ENCODE results near the gene IL4R.
"Not testable (repeated sequence)": the region's sequence is repeated elsewhere in the genome, so short reads cannot be mapped to it uniquely, and the experiment has no call there.

IL4R gene

DNA sequence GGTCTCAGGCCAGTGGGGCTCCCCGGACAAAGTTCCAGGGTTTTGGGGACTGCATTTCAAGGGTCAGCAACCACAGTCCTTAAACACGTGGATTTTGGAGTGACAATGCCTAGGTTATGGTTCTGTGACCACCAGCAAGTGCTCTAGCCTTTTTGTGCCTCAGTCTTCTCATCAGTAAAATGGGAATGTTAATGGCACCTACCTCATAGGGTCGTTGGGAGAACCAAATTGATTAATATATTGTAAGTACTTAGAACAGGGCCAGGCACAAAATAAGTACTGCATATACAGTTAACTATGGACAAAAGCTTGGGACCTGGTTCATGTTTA is 13.8 kb downstream of the IL4R start:
- H3K4me1 ChIP-seq (ENCODE audit: low read depth, poor library complexity, severe bottlenecking), result peaks cover 12% of the 10 kb centered on the region
- no peak overlapping the region for H3K9ac ChIP-seq
- no peak overlapping the region for H3K4me3 ChIP-seq (IDR thresholded peaks at IDR 0.05; ENCODE audit: insufficient read depth, low read depth, low read length)
- H2AFZ ChIP-seq (ENCODE audit: low read depth), result no peak overlapping the region
- H3K27ac ChIP-seq, result no peak overlapping the region
- no peaks in the 10 kb centered on the region for H3K27me3 ChIP-seq (ENCODE audit: insufficient read depth, low read depth)
- no peaks in the 10 kb centered on the region for H3K36me3 ChIP-seq (ENCODE audit: insufficient read depth)
- no peak overlapping the region for H3K4me2 ChIP-seq
- no peaks in the 10 kb centered on the region for H4K20me1 ChIP-seq (ENCODE audit: insufficient read depth)
- TF ChIP-seq CTCF (conservative IDR thresholded peaks at IDR 0.05; ENCODE audit: low read depth, low read length), result no peak
- H3K79me2 ChIP-seq (ENCODE audit: insufficient read depth, low read depth), result no peaks in the 10 kb centered on the region

DNA sequence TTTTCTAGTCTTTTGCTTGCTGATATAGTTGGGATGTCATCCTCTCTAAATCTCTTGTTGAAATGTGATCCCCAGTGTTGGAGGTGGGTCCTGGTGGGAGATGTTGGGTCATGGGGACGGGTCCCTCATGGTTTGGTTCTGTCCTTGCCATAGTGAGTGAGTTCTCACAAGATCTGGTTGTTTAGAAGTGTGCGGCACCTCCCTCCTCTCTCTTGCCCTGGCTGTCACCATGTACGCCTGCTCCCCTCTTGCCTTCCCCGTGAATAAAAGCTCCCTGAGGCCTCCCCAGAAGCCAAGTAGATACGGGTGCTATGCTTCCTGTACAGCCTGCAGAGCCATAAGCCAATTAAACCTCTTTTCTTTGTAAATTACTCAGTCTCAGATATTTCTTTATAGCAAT is 15.2 kb downstream of the IL4R start:
- no peak for TF ChIP-seq CTCF (conservative IDR thresholded peaks at IDR 0.05; ENCODE audit: low read depth, low read length)
- Histone ChIP-seq H3K4me3 (IDR thresholded peaks at IDR 0.05; ENCODE audit: insufficient read depth, low read depth, low read length) (no peak overlapping the region), H3K9ac (no peak overlapping the region), H3K27me3 (ENCODE audit: insufficient read depth, low read depth) (no peaks in the 10 kb centered on the region), H2AFZ (ENCODE audit: low read depth) (no peak overlapping the region), H3K4me2 (no peak overlapping the region), H3K27ac (no peak overlapping the region), H3K36me3 (ENCODE audit: insufficient read depth) (no peaks in the 10 kb centered on the region), H3K79me2 (ENCODE audit: insufficient read depth, low read depth) (no peaks in the 10 kb centered on the region), H3K4me1 (ENCODE audit: low read depth, poor library complexity, severe bottlenecking) (peaks cover 12% of the 10 kb centered on the region), H4K20me1 (ENCODE audit: insufficient read depth) (no peaks in the 10 kb centered on the region)

DNA sequence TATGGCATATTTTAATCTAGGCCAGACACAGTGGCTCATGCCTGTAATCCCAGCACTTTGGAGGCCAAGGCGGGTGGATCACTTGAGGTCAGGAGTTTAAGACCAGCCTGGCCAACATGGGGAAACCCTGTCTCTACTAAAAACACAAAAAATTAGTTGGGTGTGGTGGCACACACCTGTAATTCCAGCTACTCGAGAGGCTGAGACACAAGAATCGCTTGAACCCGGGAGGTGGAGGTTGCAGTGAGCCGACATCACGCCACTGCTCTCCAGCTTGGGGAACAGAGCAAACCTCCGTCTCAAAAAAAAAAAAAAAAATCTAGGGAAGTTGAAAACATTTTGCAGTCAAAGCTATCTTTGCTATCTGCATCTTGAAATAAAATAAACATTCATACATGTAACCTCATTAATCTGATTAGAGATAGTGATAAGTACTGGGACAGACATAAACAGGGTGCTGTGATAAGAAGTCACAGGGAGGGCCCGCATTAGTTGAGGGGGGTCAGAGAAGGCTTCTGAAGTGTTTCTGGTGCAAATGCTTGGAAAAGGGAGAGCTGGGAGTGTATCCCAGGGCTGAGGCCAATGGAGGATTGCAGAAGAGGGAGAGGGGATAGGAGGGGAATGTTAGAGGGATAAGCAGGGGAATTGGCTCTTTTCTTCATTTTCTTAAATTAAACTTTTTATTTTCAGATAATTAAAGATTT is 15.8 kb downstream of the IL4R start:
- H3K27me3 ChIP-seq (ENCODE audit: insufficient read depth, low read depth); H3K4me2 ChIP-seq; H3K9ac ChIP-seq; H3K79me2 ChIP-seq (ENCODE audit: insufficient read depth, low read depth); H3K27ac ChIP-seq; H3K4me3 ChIP-seq (IDR thresholded peaks at IDR 0.05; ENCODE audit: insufficient read depth, low read depth, low read length); H2AFZ ChIP-seq (ENCODE audit: low read depth); H3K36me3 ChIP-seq (ENCODE audit: insufficient read depth); H4K20me1 ChIP-seq (ENCODE audit: insufficient read depth): not testable (repeated sequence)
- H3K4me1 ChIP-seq (ENCODE audit: low read depth, poor library complexity, severe bottlenecking), result peaks cover 12% of the 10 kb centered on the region

- H3K36me3 ChIP-seq (ENCODE audit: insufficient read depth), result no peaks in the 10 kb centered on the region
- H2AFZ ChIP-seq (ENCODE audit: low read depth), result no peak overlapping the region
- H3K9ac ChIP-seq, result no peak overlapping the region
- H3K4me2 ChIP-seq, result no peak overlapping the region
- H3K27ac ChIP-seq, result no peak overlapping the region
- H3K4me3 ChIP-seq (IDR thresholded peaks at IDR 0.05; ENCODE audit: insufficient read depth, low read depth, low read length), result no peak overlapping the region
- no peaks in the 10 kb centered on the region for H4K20me1 ChIP-seq (ENCODE audit: insufficient read depth)
- H3K79me2 ChIP-seq (ENCODE audit: insufficient read depth, low read depth), result no peaks in the 10 kb centered on the region
- no peak for TF ChIP-seq CTCF (conservative IDR thresholded peaks at IDR 0.05; ENCODE audit: low read depth, low read length)
- H3K4me1 ChIP-seq (ENCODE audit: low read depth, poor library complexity, severe bottlenecking), result peaks cover 12% of the 10 kb centered on the region
- no peaks in the 10 kb centered on the region for H3K27me3 ChIP-seq (ENCODE audit: insufficient read depth, low read depth)
These were observed 16.8 kb downstream of the IL4R start for GRCh38 chr16:27330542-27330941.

DNA sequence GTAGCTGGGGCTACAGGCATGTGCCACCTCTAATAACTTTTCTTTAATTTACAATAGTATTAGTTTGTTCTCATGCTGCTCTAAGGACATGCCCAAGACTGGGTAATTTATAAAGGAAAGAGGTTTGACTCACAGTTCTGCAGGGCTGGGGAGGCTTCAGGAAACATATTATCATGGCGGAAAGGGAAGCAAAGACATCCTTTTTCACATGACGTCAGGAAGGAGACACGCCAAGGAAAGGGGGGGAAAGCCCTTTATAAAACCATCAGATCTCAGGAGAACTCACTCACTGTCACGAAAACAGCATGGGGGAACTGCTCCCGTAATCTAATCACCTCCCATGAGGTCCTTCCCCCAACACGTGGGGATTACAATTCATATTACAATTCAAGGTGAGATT is 18.3 kb downstream of the IL4R start:
- TF ChIP-seq CTCF (conservative IDR thresholded peaks at IDR 0.05; ENCODE audit: low read depth, low read length), result no peak
- H3K9ac ChIP-seq, result no peak overlapping the region
- no peaks in the 10 kb centered on the region for H4K20me1 ChIP-seq (ENCODE audit: insufficient read depth)
- H3K4me3 ChIP-seq (IDR thresholded peaks at IDR 0.05; ENCODE audit: insufficient read depth, low read depth, low read length), result no peak overlapping the region
- no peaks in the 10 kb centered on the region for H3K79me2 ChIP-seq (ENCODE audit: insufficient read depth, low read depth)
- peaks cover under 1% of the 10 kb centered on the region for H3K4me1 ChIP-seq (ENCODE audit: low read depth, poor library complexity, severe bottlenecking)
- H3K27ac ChIP-seq, result no peak overlapping the region
- H3K4me2 ChIP-seq, result no peak overlapping the region
- H3K27me3 ChIP-seq (ENCODE audit: insufficient read depth, low read depth), result no peaks in the 10 kb centered on the region
- H3K36me3 ChIP-seq (ENCODE audit: insufficient read depth), result no peaks in the 10 kb centered on the region
- no peak overlapping the region for H2AFZ ChIP-seq (ENCODE audit: low read depth)

Measured in KMS-11 (cell line).